H1 (cell line): ENCODE measurements around the gene PLXNB3. TPM values are rescaled to one million over a fixed set of nuclear protein-coding genes. Genes with fewer than 3 reads are reported as not detected.

Source experiments
- CTCF ChIA-PET: fragments of 300-600 bp; sonication (Branson Sonifier 250); formaldehyde crosslinking; loops from one replicate; lab custom pipeline; 2021; ENCODE audit not compliant: partially characterized antibody; lab: Charles Lee
- POLR2A ChIA-PET: fragments of 300-600 bp; sonication (Branson Sonifier 250); formaldehyde crosslinking; loops from one replicate; lab custom pipeline; 2021; ENCODE audit warnings: inconsistent platforms; ENCODE audit not compliant: partially characterized antibody; lab: Charles Lee
- DNase-seq, 2 experiments: peaks; one replicate each; pipeline versions ENCODE4 v3.0.0 to v3.0.0-alpha.2; 2010 to 2022; ENCODE audit warnings: low spot score in 2 of 2, low read depth in 1 of 2, mixed read lengths in 1 of 2
- FAIRE-seq: peaks from 2 replicates; lab custom pipeline; 2011; peaks lifted over from hg19 to GRCh38; lab: Jason Lieb, UNC
- H2AFZ ChIP-seq: 2 replicates; pipeline ENCODE4 v1.8.1; 2012; ENCODE audit warnings: low read length, inconsistent platforms
- H2AK5ac ChIP-seq: 2 replicates; pipeline ENCODE4 v1.6.1; 2013; ENCODE audit warnings: low read depth, low read length
- H2BK120ac ChIP-seq: replicated peaks from 2 replicates; pipeline ENCODE3; 2013; ENCODE audit warnings: low read depth, low read length, inconsistent platforms
- H2BK12ac ChIP-seq: 2 replicates; pipeline ENCODE4 v1.6.1; 2013; ENCODE audit warnings: low read depth, low read length
- H2BK15ac ChIP-seq: 2 replicates; pipeline ENCODE4 v1.6.1; 2013; ENCODE audit warnings: low read length
- H2BK20ac ChIP-seq: 2 replicates; pipeline ENCODE4 v1.6.1; 2013; ENCODE audit warnings: low read length
- H2BK5ac ChIP-seq: 2 replicates; pipeline ENCODE4 v1.6.1; 2013; ENCODE audit warnings: low read depth, low read length
- H3K14ac ChIP-seq: 2 replicates; pipeline ENCODE4 v1.6.1; 2013; ENCODE audit warnings: inconsistent platforms; ENCODE audit not compliant: insufficient read length
- H3K18ac ChIP-seq: 2 replicates; pipeline ENCODE4 v1.6.1; 2013; ENCODE audit warnings: low read length; ENCODE audit errors: extremely low read depth
- H3K23ac ChIP-seq: 2 replicates; pipeline ENCODE4 v1.6.1; 2013; ENCODE audit warnings: inconsistent platforms; ENCODE audit not compliant: insufficient read length
- H3K23me2 ChIP-seq: 2 replicates; pipeline ENCODE4 v1.6.1; 2013; ENCODE audit warnings: low read depth, low read length
- H3K27ac ChIP-seq: 2 replicates; pipeline ENCODE4 v1.6.1; 2011; ENCODE audit warnings: low read depth, low read length, inconsistent platforms
- H3K27me3 ChIP-seq, 4 experiments: replicated peaks in 1 of 4; 1 replicate in 1 of 4; 2 replicates in 3 of 4; pipeline versions ENCODE4 v1.6.1 to v1.8.1; 2011 to 2013; ENCODE audit warnings: low read length in 3 of 4, mild to moderate bottlenecking in 3 of 4, inconsistent platforms in 2 of 4, mixed read lengths in 2 of 4, moderate library complexity in 1 of 4; ENCODE audit not compliant: control insufficient read depth in 3 of 4, insufficient read depth in 3 of 4; ENCODE audit errors: extremely low read depth in 1 of 4
- H3K36me3 ChIP-seq, 4 experiments: 2 replicates each; pipeline versions ENCODE4 v1.6.1 to v1.8.1; 2011 to 2013; ENCODE audit warnings: mild to moderate bottlenecking in 4 of 4, low read length in 3 of 4, moderate library complexity in 2 of 4, control low read depth in 1 of 4, inconsistent platforms in 1 of 4; ENCODE audit not compliant: insufficient read depth in 4 of 4, control insufficient read depth in 2 of 4
- H3K4ac ChIP-seq: replicated peaks from 2 replicates; pipeline ENCODE3; 2013; ENCODE audit warnings: low read length, low read depth, mixed read lengths, inconsistent platforms; ENCODE audit not compliant: insufficient read length
- H3K4me1 ChIP-seq, 4 experiments: replicated peaks in 1 of 4; 1 replicate in 1 of 4; 2 replicates in 3 of 4; pipeline versions ENCODE4 v1.6.1 to v1.8.1; 2011 to 2013; ENCODE audit warnings: low read length in 3 of 4, inconsistent platforms in 2 of 4, mixed read lengths in 1 of 4; ENCODE audit not compliant: insufficient read depth in 4 of 4, control insufficient read depth in 3 of 4
- H3K4me2 ChIP-seq, 2 experiments: 2 replicates each; pipeline versions ENCODE4 v1.6.1 to v1.8.1; 2011 to 2013; ENCODE audit warnings: low read depth in 2 of 2, low read length in 2 of 2, control low read depth in 1 of 2, inconsistent platforms in 1 of 2, mild to moderate bottlenecking in 1 of 2; ENCODE audit not compliant: insufficient read depth in 1 of 2
- H3K4me3 ChIP-seq, 4 experiments: fragments of 200-600, 300-600 bp in 1 of 4; sonication (generic), shearing (Covaris generic), sonication (Bioruptor Twin) in 1 of 4; 2 replicates each; pipeline versions ENCODE4 v1.5.1 to v1.8.1; 2011 to 2016; ENCODE audit warnings: low read length in 4 of 4, low read depth in 3 of 4, control low read depth in 2 of 4, inconsistent platforms in 2 of 4, mild to moderate bottlenecking in 2 of 4, mixed read lengths in 1 of 4, moderate library complexity in 1 of 4; ENCODE audit not compliant: insufficient read depth in 2 of 4; ENCODE audit errors: extremely low read depth in 1 of 4
- H3K56ac ChIP-seq: replicated peaks from 2 replicates; pipeline ENCODE3; 2013; ENCODE audit warnings: low read depth, mild to moderate bottlenecking, mixed read lengths, low read length, inconsistent platforms; ENCODE audit not compliant: insufficient read length
- H3K79me1 ChIP-seq: 2 replicates; pipeline ENCODE4 v1.6.1; 2013; ENCODE audit warnings: low read depth, low read length, control low read depth
- H3K79me2 ChIP-seq, 2 experiments: 2 replicates each; pipeline versions ENCODE4 v1.6.1 to v1.8.1; 2012 to 2013; ENCODE audit warnings: low read length in 2 of 2, mild to moderate bottlenecking in 2 of 2, inconsistent platforms in 1 of 2; ENCODE audit not compliant: insufficient read depth in 2 of 2, control insufficient read depth in 1 of 2
- H3K9ac ChIP-seq, 4 experiments: replicated peaks in 1 of 4; 1 replicate in 1 of 4; 2 replicates in 3 of 4; pipeline versions ENCODE4 v1.6.1 to v1.8.1; 2011 to 2013; ENCODE audit warnings: low read depth in 3 of 4, low read length in 3 of 4, control low read depth in 2 of 4, mild to moderate bottlenecking in 2 of 4, moderate library complexity in 2 of 4, inconsistent platforms in 1 of 4; ENCODE audit errors: extremely low read depth in 1 of 4
- H3K9me3 ChIP-seq, 2 experiments: 2 replicates each; pipeline versions ENCODE4 v1.6.1 to v1.8.1; 2012 to 2013; ENCODE audit warnings: mild to moderate bottlenecking in 2 of 2, moderate library complexity in 2 of 2, control low read depth in 1 of 2, inconsistent platforms in 1 of 2, low read depth in 1 of 2, low read length in 1 of 2, mixed read lengths in 1 of 2; ENCODE audit not compliant: insufficient read depth in 2 of 2
- H4K20me1 ChIP-seq, 2 experiments: replicated peaks in 1 of 2; 2 replicates each; pipeline versions ENCODE3 to v1.8.1; 2011 to 2013; ENCODE audit warnings: inconsistent platforms in 2 of 2, low read length in 2 of 2, mild to moderate bottlenecking in 1 of 2; ENCODE audit not compliant: insufficient read depth in 2 of 2, control insufficient read depth in 1 of 2
- H4K5ac ChIP-seq: 2 replicates; pipeline ENCODE4 v1.6.1; 2013; ENCODE audit warnings: low read length, low read depth, mixed read lengths, inconsistent platforms; ENCODE audit not compliant: insufficient read length
- H4K8ac ChIP-seq: 2 replicates; pipeline ENCODE4 v1.8.0; 2013; ENCODE audit warnings: mild to moderate bottlenecking, moderate library complexity, low read length, inconsistent platforms; ENCODE audit not compliant: insufficient read depth; ENCODE audit errors: extremely low read depth
- H4K91ac ChIP-seq: replicated peaks from 2 replicates; pipeline ENCODE3; 2013; ENCODE audit warnings: low read length, mixed read lengths, inconsistent platforms; ENCODE audit not compliant: insufficient read length
- CBX5 ChIP-seq: fragments of 300-800, 300-1000 bp; sonication (generic); IDR thresholded peaks from 2 replicates; pipeline ENCODE4 v1.7.1; 2016; ENCODE audit warnings: antibody characterized with exemption, low read length, low read depth
- HDAC2 ChIP-seq, 2 experiments: fragments of 300-600 bp in 1 of 2; sonication (generic) in 1 of 2; IDR thresholded peaks; 2 replicates each; pipeline ENCODE4 v1.6.1; 2011 to 2012; ENCODE audit warnings: low read depth in 2 of 2, low read length in 2 of 2, mild to moderate bottlenecking in 2 of 2, moderate library complexity in 2 of 2, borderline replicate concordance in 1 of 2, inconsistent platforms in 1 of 2
- JUN ChIP-seq: IDR thresholded peaks from 2 replicates; pipeline ENCODE4 v1.6.1; 2011; ENCODE audit warnings: low read depth, mild to moderate bottlenecking, improper control_type of control experiment, low read length
- WGBS, 2 experiments: shearing (Covaris generic) in 1 of 2; methylation state at CpG; one replicate each; pipeline versions ENCODE4 v1.1.6 to v1.1.7; 2013 to 2015; ENCODE audit warnings: low lambda C conversion rate in 2 of 2, mixed read lengths in 2 of 2, inconsistent platforms in 1 of 2, low coverage in 1 of 2, missing lambda C conversion rate in 1 of 2; ENCODE audit not compliant: insufficient replicate concordance in 2 of 2, insufficient coverage in 1 of 2, insufficient read length in 1 of 2; ENCODE audit errors: extremely low coverage in 1 of 2, missing lambda C conversion rate in 1 of 2; 5-methylcytosine and 5-hydroxymethylcytosine counted together
- polyA plus RNA-seq, 7 experiments: library from polyadenylated mRNA; depleted of rRNA in 3 of 7; stranded (reverse) in 5 of 7; unstranded in 2 of 7; fragments of >200 nt in 5 of 7; fragments of 200-250 nt in 2 of 7; gene quantifications; 1 replicate in 5 of 7; 2 replicates in 1 of 7; 4 replicates in 1 of 7; pipeline versions ENCODE4 v1.2.1 to v1.2.3, GENCODE V29; 2011 to 2013; ENCODE audit warnings: missing spikeins in 2 of 7, mixed read lengths in 2 of 7
- total RNA-seq: library from RNA; stranded (reverse); fragmentation: NEBNext Ultra II Directional; extraction: Animal tissue kit (Norgen Biotek cat#: 25700); gene quantifications from 2 replicates; pipeline ENCODE4 v1.2.1, GENCODE V29; 2021

The PLXNB3 gene
- total and polyA plus RNA-seq, 2 of the 8 experiments (the other 6 are each of a cell fraction or from before 2014, with no cell fraction given): 1.2 to 2.7 TPM

DNA sequence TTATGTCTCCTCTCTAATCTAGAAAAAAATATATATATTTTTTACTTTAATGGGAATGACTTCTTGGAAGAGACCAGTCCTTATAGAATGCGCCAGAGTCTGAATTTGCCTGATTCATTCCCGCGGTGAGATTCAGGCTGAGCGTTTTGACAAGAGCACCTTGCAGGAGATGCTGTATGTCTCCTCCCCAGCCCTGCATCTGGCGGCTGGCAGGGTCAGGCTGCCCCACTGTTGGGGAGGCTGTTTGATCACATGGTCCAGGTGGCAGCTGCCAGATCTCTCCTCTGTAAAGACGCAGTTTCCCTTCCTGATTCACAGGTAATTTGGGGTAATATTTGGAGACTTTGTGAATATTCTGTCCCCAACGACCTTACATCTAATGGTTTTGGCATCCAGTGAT is 56.6 kb downstream of the PLXNB3 start:
- peaks cover 2% of the 10 kb centered on the region; the same call in 1 of the 2 replicates for H3K23me2 ChIP-seq
- H3K27me3 ChIP-seq: no peaks in the 10 kb centered on the region
- H2BK20ac ChIP-seq: no peak overlapping the region
- H3K9me3 ChIP-seq: no peaks in the 10 kb centered on the region
- H2AFZ ChIP-seq: no peak overlapping the region
- no peak overlapping the region for H3K14ac ChIP-seq
- no peak for FAIRE-seq
- no peak for DNase-seq
- H4K8ac ChIP-seq: no peak overlapping the region
- no peak overlapping the region for H3K27ac ChIP-seq
- peaks cover 0 to 10% of the 10 kb centered on the region in 2 experiments for H4K20me1 ChIP-seq
- H3K4ac ChIP-seq: no peak overlapping the region
- peaks cover 4 to 26% (median 13%) of the 10 kb centered on the region in 4 experiments for H3K4me1 ChIP-seq
- no peak overlapping the region for H4K5ac ChIP-seq
- H2BK15ac ChIP-seq: no peak overlapping the region
- ChIA-PET CTCF (interaction anchor here (0.7 to 1.0 kb wide), 2 partner anchors 22 to 28 kb away, joined by 3 read pairs; no protein-coding TSS in a partner anchor), POLR2A (interaction anchor here (1.4 to 3.6 kb wide), 4 partner anchors 12 to 24 kb away, joined by 4 to 14 read pairs (median 8); no protein-coding TSS in a partner anchor)
- peaks cover 30 to 77% of the 10 kb centered on the region in 2 experiments for H3K79me2 ChIP-seq
- no peak overlapping the region for H4K91ac ChIP-seq
- no peak overlapping the region; a peak in 1 of 4 replicates for H3K4me2 ChIP-seq
- H3K23ac ChIP-seq: no peak overlapping the region
- no peak overlapping the region for H2AK5ac ChIP-seq
- no peak overlapping the region for H2BK5ac ChIP-seq
- H2BK120ac ChIP-seq: no peak overlapping the region
- no peak overlapping the region for H3K18ac ChIP-seq
- no peak overlapping the region for H2BK12ac ChIP-seq
- no peak overlapping the region for H3K56ac ChIP-seq
- no peak overlapping the region for H3K4me3 ChIP-seq
- WGBS, 2 experiments: 82% methylated on average over 7 of the region's 7 CpGs; no CpG with 5 or more reads in 1 of the 2 experiments
- no peak overlapping the region for H3K9ac ChIP-seq
- H3K36me3 ChIP-seq: no peaks in the 10 kb centered on the region; a peak in 1 of 8 replicates
- peaks cover 2% of the 10 kb centered on the region; the same call in 1 of the 2 replicates for H3K79me1 ChIP-seq
- TF ChIP-seq HDAC2 (IDR thresholded peaks at IDR 0.05; ENCODE audit: borderline replicate concordance in 1 of 2, low read depth in 2 of 2, low read length in 2 of 2) (no peak), JUN (no peak), CBX5 (no peak)
